D721Med (cell line): Measurements from ENCODE around the gene LSR.

ENCODE experiments used
- DNase-seq: peaks from one replicate; pipeline ENCODE4 v3.0.0; 2011; ENCODE audit warnings: low spot score; ENCODE audit not compliant: insufficient read length
- FAIRE-seq: peaks from 2 replicates; lab custom pipeline; 2011; peaks lifted over from hg19 to GRCh38; lab: Jason Lieb, UNC
- TF ChIP-seq, protein P1 (sequence below): IDR thresholded peaks from 2 replicates; pipeline ENCODE4 v1.5.1; 2012; ENCODE audit warnings: mild to moderate bottlenecking, control low read depth; ENCODE audit not compliant: insufficient read depth; ENCODE audit errors: missing control alignments

Gene LSR

DNA sequence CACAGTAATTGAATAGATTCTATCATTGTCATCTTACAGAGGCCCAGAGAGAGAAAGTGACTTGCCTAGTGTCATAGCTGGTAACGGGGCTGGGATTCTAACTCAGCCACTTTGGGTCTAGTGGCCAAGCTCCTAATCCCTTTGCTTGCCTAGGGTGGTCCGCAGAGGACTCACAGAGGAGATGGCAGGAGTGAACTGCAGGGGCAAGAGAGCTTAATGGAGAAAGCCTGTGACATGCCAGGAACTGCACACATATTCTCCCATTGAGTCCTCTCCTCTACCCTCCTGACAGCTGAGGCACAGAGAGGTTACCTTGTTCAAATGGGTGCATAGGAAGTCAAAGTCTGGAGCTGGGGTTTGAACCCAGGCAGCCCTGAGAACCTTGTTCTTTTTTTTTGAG, 2.7 kb downstream of the LSR start:
- TF ChIP-seq, protein P1, sequence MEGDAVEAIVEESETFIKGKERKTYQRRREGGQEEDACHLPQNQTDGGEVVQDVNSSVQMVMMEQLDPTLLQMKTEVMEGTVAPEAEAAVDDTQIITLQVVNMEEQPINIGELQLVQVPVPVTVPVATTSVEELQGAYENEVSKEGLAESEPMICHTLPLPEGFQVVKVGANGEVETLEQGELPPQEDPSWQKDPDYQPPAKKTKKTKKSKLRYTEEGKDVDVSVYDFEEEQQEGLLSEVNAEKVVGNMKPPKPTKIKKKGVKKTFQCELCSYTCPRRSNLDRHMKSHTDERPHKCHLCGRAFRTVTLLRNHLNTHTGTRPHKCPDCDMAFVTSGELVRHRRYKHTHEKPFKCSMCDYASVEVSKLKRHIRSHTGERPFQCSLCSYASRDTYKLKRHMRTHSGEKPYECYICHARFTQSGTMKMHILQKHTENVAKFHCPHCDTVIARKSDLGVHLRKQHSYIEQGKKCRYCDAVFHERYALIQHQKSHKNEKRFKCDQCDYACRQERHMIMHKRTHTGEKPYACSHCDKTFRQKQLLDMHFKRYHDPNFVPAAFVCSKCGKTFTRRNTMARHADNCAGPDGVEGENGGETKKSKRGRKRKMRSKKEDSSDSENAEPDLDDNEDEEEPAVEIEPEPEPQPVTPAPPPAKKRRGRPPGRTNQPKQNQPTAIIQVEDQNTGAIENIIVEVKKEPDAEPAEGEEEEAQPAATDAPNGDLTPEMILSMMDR, result no peak
- no peak for FAIRE-seq
- no peak for DNase-seq

DNA sequence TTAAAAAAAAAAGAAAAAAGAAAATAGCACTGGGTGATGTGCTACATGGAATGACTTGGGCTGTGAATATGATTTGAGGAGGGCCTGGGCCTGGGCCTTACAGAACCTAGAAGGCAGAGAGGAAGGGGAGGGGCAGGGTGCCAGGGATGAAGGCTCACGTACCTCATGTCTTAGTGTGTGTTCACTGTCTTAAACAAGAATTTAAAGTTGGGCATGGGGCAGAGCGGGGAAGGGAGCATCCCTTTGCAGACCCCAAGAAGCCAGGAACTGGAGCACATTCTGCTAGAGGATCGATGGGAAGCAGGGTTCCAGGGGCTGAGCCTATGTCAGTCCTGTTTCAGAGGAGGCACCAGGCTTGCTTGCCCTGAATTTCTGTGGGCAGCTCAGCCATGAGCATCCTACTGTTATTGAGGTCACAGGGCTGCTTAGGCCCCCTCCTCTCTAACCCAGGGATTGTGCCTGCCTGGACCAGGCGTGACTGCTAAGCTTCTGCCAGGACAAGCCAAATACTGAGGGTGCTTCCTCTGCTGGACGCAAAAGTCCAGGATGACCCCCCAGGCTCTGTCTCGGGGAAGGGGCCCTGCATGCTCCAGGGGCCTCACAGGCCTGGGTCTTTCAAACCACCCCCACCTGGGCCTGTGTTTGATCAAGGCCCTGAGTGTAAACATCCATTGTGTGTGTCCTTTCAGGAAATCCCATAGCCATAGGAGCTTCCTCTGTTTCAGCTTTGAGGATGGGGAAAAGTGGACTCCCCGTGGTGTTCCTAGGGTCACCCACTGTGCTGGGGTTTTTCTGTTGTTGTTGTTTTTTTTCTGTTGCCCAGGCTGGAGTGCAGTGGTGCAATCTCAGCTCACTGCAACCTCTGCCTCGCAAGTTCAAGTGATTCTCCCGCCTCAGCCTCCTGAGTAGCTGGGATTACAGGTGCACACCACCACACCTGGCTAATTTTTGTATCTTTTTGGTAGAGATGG, 4.8 kb downstream of the LSR start:
- DNase-seq, result no peak
- TF ChIP-seq, protein P1, result no peak
- FAIRE-seq, result no peak

DNA sequence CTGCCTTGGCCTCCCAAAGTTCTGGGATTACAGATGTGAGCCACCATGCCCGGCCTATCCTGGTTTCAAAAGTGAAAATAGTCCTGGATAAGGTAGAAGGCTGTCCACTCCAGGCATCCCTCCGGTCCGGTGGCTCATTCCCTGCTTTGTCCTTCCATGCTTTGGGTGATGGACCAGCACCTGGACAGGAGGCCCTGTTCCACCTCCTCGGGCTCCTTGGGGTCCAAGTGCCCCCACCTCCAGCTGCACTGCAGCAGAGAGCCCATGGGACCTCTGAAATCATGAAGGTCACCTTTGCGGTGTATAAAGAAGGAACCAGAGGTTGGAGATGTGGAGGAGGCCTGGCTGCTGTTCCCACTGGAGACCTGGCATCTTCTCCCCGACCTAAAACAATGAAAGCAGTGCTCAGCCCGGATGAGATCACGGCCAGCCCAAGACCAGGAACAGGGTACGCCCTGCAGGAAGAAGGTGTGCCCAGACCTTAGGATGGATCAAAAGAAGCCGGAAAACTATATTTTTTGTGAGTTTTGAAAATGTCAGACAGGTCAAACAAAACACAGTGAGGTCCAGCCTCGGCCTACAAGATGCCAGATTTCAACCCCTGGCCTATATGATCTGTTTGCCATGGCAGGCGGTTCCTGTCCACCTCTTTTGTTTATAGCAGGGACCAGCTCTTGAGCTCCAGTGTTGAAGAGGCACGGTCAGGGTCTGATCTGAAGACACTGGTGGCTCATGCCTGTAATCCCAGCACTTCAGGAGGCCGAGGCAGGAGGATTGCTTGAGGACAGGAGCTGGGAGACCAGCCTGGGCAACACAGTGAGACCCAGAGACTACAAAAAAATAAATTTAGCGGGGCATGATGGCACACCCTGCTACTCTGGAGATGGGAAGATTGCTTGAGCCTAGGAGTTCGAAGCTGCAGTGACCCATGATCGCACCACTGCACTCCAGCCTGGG, 5.8 kb downstream of the LSR start:
- TF ChIP-seq, protein P1, result no peak
- no peak for FAIRE-seq
- no peak for DNase-seq

DNA sequence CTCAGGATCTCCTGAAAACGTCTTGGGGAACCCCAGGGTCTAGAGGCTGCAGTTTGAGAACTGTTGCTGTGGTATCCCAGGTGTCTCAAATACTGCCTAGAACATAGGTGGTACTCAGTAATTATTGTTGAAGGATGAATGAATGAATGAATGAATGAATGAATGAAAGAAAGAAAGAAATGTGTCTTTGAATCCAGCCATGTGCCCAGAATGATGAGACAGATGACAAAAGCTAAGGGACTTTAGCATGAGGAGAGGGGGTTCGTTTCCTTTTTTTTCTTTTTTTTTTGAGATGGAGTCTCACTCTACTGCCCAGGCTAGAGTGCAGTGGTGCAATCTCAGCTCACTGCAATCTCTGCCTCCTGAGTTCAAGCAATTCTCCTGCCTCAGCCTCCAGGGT, 7.8 kb downstream of the LSR start:
- FAIRE-seq, result no peak
- TF ChIP-seq, protein P1, result no peak
- no peak for DNase-seq

DNA sequence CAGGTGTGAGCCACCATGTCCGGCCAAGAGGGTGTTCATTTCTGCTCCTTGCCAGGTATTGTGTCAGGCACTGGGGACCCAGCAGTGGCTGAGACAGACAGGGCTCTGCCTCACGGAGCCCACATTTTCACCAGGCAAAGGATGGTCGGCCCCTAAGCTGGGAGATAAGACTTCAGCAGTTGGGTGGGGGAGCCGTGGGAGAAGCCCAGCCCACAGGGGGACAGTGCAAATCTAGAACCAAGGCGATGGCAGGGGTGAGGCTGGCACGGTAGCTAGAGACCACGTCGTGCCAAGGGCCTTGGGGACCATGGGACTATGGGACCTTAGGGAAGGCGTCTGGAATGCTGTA, 8.3 kb downstream of the LSR start:
- TF ChIP-seq, protein P1, result no peak
- no peak for FAIRE-seq
- no peak for DNase-seq

DNA sequence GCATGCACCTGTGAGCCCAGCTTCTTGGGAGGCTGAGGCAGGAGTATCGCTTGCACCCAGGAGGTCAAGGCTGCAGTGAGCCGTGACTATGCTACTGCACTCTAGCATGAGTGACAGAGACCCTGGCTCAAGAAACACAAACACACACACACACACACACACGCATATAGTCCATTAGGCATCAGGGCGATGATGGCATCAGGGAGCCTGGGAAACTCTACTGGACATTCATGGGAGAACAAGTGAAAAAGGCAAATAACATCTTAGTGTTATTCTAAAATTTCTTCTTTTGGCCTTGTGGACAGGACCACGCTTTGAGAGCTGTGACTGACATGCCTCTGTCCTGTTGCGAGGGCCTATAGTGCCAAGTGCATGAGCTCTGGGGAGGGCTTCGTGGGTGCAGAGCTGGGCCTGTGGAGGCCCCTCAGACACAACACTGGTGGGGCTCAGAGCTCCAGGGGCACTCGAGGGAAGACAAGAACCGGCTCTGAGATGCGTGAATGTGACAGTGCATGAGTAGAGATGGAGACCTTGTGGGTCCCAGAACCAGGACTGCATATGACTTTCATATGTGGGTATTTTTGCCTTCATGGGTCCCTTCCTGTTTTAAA, 12.0 kb downstream of the LSR start:
- TF ChIP-seq, protein P1, result no peak
- no peak for FAIRE-seq
- no peak for DNase-seq
